ENCODE data around the gene GLI1. TPM values are rescaled to one million over a fixed set of nuclear protein-coding genes. Genes with fewer than 3 reads are reported as not detected.
"Not testable (repeated sequence)": the region's sequence is repeated elsewhere in the genome, so short reads cannot be mapped to it uniquely, and the experiment has no call there.

Gene GLI1
- under 1 TPM in 2 of 4 donors, not detected in 2; 0.09 to 0.48 TPM for total RNA-seq

DNA sequence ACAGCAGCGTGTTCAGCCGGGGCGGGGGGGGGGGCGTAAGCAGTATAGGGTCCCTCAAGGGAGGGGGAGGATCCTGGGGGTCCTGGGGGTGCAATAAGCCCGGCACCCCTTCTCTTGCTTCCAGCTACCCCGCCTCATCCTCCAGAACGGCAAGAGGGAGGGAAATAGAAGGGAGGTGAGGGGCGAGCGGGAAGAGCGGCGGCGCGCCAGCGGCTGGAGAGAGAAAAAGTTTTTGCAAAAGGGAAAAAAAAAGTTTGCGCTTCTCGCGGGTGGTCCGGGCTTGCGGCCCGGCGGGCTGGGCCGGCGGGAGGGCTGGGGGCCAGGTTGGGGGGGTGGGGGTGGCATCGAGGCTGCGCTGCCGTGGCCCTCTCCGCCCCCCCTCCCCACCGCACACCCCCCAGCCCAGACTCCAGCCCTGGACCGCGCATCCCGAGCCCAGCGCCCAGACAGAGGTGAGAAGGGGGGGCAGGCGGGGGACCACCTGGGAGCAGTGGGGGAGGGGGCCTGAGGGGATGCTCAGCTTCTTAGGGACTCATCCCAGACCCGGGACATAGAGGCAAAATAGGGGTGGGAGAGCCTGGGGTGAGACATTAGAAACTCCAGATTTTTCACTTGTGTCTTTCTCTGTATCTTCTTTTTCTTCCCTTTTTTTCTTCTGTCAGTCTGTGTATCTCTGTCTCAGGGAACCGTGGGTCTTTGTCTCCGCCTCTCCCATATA, at the start of gene GLI1:
Gene GLI1 (plus strand): TSS at position 36 of the 718 bp plus-strand sequence. CDS start 3,907 bp downstream, outside the sequence.
- TF ChIP-seq, protein P1, sequence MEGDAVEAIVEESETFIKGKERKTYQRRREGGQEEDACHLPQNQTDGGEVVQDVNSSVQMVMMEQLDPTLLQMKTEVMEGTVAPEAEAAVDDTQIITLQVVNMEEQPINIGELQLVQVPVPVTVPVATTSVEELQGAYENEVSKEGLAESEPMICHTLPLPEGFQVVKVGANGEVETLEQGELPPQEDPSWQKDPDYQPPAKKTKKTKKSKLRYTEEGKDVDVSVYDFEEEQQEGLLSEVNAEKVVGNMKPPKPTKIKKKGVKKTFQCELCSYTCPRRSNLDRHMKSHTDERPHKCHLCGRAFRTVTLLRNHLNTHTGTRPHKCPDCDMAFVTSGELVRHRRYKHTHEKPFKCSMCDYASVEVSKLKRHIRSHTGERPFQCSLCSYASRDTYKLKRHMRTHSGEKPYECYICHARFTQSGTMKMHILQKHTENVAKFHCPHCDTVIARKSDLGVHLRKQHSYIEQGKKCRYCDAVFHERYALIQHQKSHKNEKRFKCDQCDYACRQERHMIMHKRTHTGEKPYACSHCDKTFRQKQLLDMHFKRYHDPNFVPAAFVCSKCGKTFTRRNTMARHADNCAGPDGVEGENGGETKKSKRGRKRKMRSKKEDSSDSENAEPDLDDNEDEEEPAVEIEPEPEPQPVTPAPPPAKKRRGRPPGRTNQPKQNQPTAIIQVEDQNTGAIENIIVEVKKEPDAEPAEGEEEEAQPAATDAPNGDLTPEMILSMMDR (IDR thresholded peaks at IDR 0.05) = no peak
- no peak for TF ChIP-seq POLR2A (IDR thresholded peaks at IDR 0.05)
- Histone ChIP-seq H3K4me3 (peak within 1 kb of the TSS; percentile 39 to 82 (median 61)), H3K27ac (peak within 1 kb of the TSS; percentile 57 to 90 (median 78)), H3K9me3 (no peaks in the 10 kb centered on the region), H3K27me3 (peaks cover 0 to 49% (median 0%) of the 10 kb centered on the region in 4 donors), H3K36me3 (no peaks in the 10 kb centered on the region), H3K4me1 (peaks cover 25 to 52% (median 33%) of the 10 kb centered on the region in 3 donors)
- 1% methylated on average over 13 to 23 of the region's 36 CpGs for WGBS, 2 donors
- intact Hi-C loops (cut with DNase I) = loop anchor here (10.0 kb wide), 1 partner anchor 155 kb away; no protein-coding TSS in a partner anchor
- DNase-seq = no peak

DNA sequence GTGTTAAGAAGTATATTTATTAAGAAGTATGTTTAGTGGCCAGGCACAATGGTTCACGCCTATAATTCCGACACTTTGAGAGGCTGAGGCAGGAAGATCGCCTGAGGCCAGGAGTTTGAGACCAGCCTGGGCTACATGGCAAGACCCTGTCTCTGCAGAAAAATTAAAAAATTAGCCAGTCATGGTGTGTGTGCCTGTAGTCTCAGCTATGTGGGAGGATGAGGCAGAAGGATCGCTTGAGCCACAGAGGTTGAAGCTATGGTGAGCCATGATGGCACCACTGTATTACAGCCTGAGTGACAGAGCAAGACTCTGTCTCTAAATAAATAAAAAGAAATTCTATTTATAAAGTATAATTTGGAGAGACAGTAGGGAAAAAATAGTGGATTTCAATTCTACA, 49.1 kb upstream of the GLI1 start:
- Histone ChIP-seq H3K4me3 (no peak overlapping the region), H3K9me3 (no peaks in the 10 kb centered on the region), H3K36me3 (peaks cover 0 to 5% (median 0%) of the 10 kb centered on the region in 3 donors), H3K27me3 (no peaks in the 10 kb centered on the region), H3K27ac (no peak overlapping the region), H3K4me1 (no peaks in the 10 kb centered on the region)
- 90 to 92% methylated on average over 4 of the region's 4 CpGs for WGBS, 2 donors
- TF ChIP-seq, protein P1 (IDR thresholded peaks at IDR 0.05) = no peak
- TF ChIP-seq POLR2A (IDR thresholded peaks at IDR 0.05) = no peak
- intact Hi-C loops (cut with DNase I) = no loop called here
- DNase-seq = no peak

DNA sequence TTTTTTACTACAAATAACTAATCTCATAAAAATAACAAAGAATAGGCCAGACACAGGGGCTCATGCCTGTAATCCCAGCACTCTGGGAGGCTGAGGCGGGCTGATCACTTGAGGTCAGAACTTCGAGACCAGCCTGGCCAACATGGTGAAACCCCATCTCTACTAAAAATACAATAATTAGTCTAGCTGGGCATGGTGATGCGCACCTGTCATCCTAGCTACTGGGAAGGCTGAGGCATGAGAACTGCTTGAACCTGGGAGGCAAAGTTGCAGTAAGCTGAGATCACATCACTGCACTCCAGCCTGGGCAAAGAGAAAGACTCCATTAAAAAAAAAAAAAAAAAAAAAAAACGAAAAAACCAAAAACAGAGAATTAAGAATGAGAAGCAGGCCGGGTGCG, 45.4 kb upstream of the GLI1 start:
- H3K36me3 ChIP-seq; H3K4me3 ChIP-seq; H3K27me3 ChIP-seq; H3K9me3 ChIP-seq; DNase-seq; H3K27ac ChIP-seq; intact Hi-C loops (cut with DNase I): not testable (repeated sequence)
- peaks cover 0 to 11% (median 0%) of the 10 kb centered on the region in 3 donors for H3K4me1 ChIP-seq
- WGBS, 2 donors = 87% methylated on average over 5 of the region's 6 CpGs

DNA sequence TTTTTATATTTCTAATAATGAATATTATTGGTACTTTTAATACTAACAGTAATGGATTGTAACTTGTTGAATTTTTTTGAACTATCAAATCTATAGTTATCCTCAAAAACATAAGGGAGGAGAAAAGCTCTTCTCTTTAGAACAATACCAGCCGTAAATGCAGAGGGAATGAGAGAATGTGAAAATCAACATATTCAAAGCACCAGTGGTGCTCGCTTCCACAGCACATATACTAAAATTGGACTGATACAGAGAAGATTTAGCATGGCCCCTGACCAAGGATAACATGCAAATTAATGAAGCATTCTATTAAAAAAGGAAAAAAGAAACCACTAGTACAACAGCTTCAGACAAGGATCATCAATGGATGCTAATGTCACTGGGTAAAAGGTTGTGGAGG, 44.5 kb upstream of the GLI1 start:
- H3K4me3 ChIP-seq = no peak overlapping the region
- TF ChIP-seq, protein P1 (IDR thresholded peaks at IDR 0.05) = no peak
- TF ChIP-seq POLR2A (IDR thresholded peaks at IDR 0.05) = no peak
- peaks cover 0 to 11% (median 0%) of the 10 kb centered on the region in 3 donors for H3K4me1 ChIP-seq
- no peaks in the 10 kb centered on the region for H3K36me3 ChIP-seq
- no peak overlapping the region for H3K27ac ChIP-seq
- 85 to 89% methylated on average over 2 of the region's 2 CpGs for WGBS, 2 donors
- intact Hi-C loops (cut with DNase I) = no loop called here
- no peak for DNase-seq
- no peaks in the 10 kb centered on the region for H3K9me3 ChIP-seq
- H3K27me3 ChIP-seq = no peaks in the 10 kb centered on the region

DNA sequence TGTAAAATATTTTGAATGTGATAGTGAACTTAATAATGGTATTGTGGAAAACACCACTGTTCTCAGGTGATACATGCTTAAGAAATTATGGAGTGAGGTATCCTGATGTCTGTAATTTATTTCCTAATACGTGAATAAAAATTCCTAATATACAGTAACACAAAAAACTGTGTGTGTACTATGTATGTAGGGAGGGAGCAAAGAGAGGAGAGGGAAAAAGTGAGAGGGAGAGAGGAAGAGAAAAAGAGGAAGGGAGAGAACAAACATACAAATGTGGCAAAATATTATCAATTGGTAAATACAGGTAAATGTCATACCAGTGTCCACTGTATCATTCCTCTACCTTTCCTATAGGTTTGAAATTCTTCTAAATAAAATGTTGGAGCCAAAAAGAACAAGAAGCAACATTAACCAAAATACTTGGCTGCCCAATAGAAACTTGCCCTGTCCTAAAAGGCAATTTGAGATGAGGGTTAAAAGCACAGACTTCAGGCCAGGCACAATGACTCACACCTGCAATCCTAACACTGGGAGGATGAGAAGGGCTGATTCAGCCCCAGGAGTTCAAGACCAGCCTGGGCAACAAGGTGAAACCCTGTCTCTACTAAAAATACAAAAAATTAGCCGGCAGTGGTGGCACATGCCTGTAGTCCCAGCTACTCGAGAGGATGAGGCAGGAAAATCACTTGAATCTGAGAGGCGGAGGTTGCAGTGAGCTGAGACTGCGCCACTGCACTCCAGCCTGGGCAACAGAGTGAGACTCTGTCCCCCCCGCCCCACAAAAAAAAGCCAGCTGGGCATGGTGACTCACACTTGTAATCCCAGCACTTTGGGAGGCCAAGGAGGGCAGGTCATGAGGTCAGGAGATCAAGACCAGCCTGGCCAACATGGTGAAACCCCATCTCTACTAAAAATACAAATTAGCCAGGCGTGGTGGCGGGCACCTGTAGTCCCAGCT, 43.3 kb upstream of the GLI1 start:
- DNase-seq = no peak
- H3K36me3 ChIP-seq = peaks cover 0 to 9% (median 0%) of the 10 kb centered on the region in 3 donors
- TF ChIP-seq POLR2A (IDR thresholded peaks at IDR 0.05) = no peak
- TF ChIP-seq, protein P1 (IDR thresholded peaks at IDR 0.05) = no peak
- no peak overlapping the region for H3K4me3 ChIP-seq
- no peaks in the 10 kb centered on the region for H3K9me3 ChIP-seq
- intact Hi-C loops (cut with DNase I) = no loop called here
- H3K4me1 ChIP-seq = peaks cover 0 to 11% (median 0%) of the 10 kb centered on the region in 3 donors
- no peaks in the 10 kb centered on the region for H3K27me3 ChIP-seq
- 83 to 85% methylated on average over 7 to 8 of the region's 8 CpGs for WGBS, 2 donors
- H3K27ac ChIP-seq = no peak overlapping the region

Data from esophagus squamous epithelium (tissue), 5 donors.